Measurements from ENCODE around the gene CEP250.
A peak's percentile ranks its signal among the peaks of the same experiment; 100 is the strongest.

The CEP250 gene

GRCh38 chr20:35561268-35561667 lies 105.9 kb downstream of the CEP250 start:
- peak; percentile 84 for DNase-seq (ENCODE audit: low spot score)

- no peak for DNase-seq (ENCODE audit: low spot score)
Measured at GRCh38 chr20:35561671-35562070, 106.3 kb downstream of the CEP250 start.

DNA sequence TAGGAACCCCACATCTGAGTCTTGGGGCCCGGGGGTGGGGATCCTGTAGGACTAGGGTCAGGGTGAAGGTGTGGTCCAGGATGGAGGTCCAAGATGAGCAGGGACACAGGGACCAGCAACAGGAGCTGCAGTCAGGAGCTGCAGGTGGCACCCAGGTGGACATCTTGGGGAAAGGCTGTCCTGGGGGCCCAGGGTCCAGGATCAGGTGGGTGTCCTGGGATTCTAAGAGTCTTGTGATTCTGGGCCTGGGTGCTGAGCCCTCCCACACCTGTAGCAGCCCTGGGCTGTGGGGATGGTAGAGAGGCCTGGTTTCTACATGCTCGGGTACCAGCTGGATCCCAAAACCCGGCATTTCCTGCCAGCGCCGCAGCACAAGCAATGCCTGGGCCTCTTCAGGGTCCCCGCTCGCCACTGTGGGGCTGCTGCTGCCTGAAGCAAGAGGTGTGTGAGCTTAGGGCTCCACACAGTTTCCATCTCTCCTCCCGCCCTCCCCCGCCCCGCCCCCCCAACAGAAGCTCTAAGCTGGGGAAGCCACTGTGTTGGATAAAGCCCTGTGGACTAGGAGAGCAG lies 107.2 kb downstream of the CEP250 start:
- DNase-seq (ENCODE audit: low spot score) = no peak

GRCh38 chr20:35563834-35564233 lies 108.4 kb downstream of the CEP250 start:
- DNase-seq (ENCODE audit: low spot score) = no peak

GRCh38 chr20:35564905-35565304 lies 109.5 kb downstream of the CEP250 start:
- DNase-seq (ENCODE audit: low spot score) = no peak

GRCh38 chr20:35568645-35569044 lies 113.2 kb downstream of the CEP250 start:
- DNase-seq (ENCODE audit: low spot score) = no peak
